Loucy (cell line): Measurements from ENCODE around the gene ASTN2.

ENCODE experiments used
- EZH2phosphoT487 ChIP-seq: fragments of 200-600 bp; IDR thresholded peaks from 2 replicates; pipeline ENCODE4 v1.6.1; 2018; ENCODE audit warnings: antibody characterized with exemption, mild to moderate bottlenecking, moderate library complexity, borderline replicate concordance
- TF ChIP-seq, protein P1 (sequence below): fragments of 200-600 bp; sonication (generic); conservative IDR thresholded peaks from 2 replicates; pipeline ENCODE4 v1.5.1; 2014; ENCODE audit warnings: mild to moderate bottlenecking, antibody characterized with exemption, low read length

DNA sequence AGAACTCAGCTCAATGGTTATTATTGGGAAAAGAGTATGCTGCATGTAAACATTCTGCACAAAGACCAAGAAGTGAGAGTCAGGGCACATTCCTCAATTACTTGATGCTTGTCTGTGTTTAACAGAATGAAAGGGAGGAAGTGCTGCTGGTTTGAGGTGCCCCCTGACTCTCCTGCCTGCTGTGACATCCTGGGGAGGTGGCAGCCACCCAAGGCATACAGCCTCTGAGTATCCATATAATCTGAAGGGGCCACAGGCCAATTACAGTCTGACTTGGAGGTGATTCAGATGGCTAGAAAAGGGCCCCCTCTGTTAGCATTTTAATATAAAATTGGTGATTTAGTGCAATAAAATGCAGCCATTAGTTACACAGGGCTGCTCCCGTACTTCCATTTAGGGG, 313.8 kb downstream of the ASTN2 start:
- TF ChIP-seq, protein P1, sequence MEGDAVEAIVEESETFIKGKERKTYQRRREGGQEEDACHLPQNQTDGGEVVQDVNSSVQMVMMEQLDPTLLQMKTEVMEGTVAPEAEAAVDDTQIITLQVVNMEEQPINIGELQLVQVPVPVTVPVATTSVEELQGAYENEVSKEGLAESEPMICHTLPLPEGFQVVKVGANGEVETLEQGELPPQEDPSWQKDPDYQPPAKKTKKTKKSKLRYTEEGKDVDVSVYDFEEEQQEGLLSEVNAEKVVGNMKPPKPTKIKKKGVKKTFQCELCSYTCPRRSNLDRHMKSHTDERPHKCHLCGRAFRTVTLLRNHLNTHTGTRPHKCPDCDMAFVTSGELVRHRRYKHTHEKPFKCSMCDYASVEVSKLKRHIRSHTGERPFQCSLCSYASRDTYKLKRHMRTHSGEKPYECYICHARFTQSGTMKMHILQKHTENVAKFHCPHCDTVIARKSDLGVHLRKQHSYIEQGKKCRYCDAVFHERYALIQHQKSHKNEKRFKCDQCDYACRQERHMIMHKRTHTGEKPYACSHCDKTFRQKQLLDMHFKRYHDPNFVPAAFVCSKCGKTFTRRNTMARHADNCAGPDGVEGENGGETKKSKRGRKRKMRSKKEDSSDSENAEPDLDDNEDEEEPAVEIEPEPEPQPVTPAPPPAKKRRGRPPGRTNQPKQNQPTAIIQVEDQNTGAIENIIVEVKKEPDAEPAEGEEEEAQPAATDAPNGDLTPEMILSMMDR = no peak
- TF ChIP-seq EZH2phosphoT487 = no peak
